OCI-LY7 (cell line): ENCODE measurements around the gene SCN4A.

Experiments used
- CTCF ChIP-seq: fragments of 200-600 bp; sonication (generic); conservative IDR thresholded peaks from 2 replicates; pipeline ENCODE4 v1.5.1; 2014; ENCODE audit warnings: mild to moderate bottlenecking, antibody characterized with exemption, low read length, moderate library complexity, mixed read lengths
- EZH2phosphoT487 ChIP-seq: fragments of 200-600 bp; sonication (generic); IDR thresholded peaks from 2 replicates; pipeline ENCODE4 v1.6.1; 2018; ENCODE audit warnings: low read depth, borderline replicate concordance, mild to moderate bottlenecking, mixed run types, antibody characterized with exemption, low read length, moderate library complexity, mixed read lengths

GRCh38 chr17:63995626-63996025 is 22.9 kb upstream of the SCN4A start:
- TF ChIP-seq CTCF: no peak
- no peak for TF ChIP-seq EZH2phosphoT487
